ENCODE results near the gene ROR2.

DNA sequence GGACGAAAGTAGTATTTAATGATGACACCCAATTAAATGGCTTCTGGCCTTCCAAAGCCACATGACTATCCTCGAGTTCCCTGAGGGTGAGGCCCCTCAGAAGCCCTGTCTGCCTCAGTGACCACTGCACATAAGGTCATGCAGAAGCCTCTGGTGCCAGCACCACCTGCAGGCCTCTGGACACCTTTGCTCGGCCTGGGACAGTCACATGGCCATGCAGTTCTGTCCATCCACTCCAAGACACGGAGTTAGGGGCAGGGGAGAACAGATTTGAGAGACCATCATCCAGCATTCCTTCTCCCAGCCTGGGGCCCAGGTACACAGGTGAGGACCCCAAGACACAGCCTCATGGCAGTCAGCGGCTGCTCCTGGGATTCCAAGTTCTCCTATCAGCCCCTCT, 145.0 kb downstream of the ROR2 start:
- TF ChIP-seq, protein P1, sequence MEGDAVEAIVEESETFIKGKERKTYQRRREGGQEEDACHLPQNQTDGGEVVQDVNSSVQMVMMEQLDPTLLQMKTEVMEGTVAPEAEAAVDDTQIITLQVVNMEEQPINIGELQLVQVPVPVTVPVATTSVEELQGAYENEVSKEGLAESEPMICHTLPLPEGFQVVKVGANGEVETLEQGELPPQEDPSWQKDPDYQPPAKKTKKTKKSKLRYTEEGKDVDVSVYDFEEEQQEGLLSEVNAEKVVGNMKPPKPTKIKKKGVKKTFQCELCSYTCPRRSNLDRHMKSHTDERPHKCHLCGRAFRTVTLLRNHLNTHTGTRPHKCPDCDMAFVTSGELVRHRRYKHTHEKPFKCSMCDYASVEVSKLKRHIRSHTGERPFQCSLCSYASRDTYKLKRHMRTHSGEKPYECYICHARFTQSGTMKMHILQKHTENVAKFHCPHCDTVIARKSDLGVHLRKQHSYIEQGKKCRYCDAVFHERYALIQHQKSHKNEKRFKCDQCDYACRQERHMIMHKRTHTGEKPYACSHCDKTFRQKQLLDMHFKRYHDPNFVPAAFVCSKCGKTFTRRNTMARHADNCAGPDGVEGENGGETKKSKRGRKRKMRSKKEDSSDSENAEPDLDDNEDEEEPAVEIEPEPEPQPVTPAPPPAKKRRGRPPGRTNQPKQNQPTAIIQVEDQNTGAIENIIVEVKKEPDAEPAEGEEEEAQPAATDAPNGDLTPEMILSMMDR (IDR thresholded peaks at IDR 0.05; ENCODE audit: insufficient read depth, low read length, poor library complexity, severe bottlenecking), result no peak
- TF ChIP-seq EZH2phosphoT487 (conservative IDR thresholded peaks at IDR 0.05; ENCODE audit: low read length), result no peak
